ENCODE measurements around the gene PPIL1. TPM values are rescaled to one million over a fixed set of nuclear protein-coding genes. Genes with fewer than 3 reads are reported as not detected.
"Not testable (repeated sequence)": the region's sequence is repeated elsewhere in the genome, so short reads cannot be mapped to it uniquely, and the experiment has no call there.

Gene PPIL1
- total RNA-seq, 4 donors from 2014 or later: 2.2 to 9.3 (median 7.3) TPM

GRCh38 chr6:36893976-36894932 is 19.7 kb upstream of the PPIL1 start:
- H3K4me3 ChIP-seq (ENCODE audit: low read depth, poor library complexity, severe bottlenecking): no peak overlapping the region
- WGBS, 2 donors: 91 to 93% methylated on average over 8 of the region's 8 CpGs
- DNase-seq (ENCODE audit: low spot score in 2 of 2): no peak
- TF ChIP-seq POLR2A (IDR thresholded peaks at IDR 0.05): no peak
- no peak for TF ChIP-seq CTCF (IDR thresholded peaks at IDR 0.05)
- intact Hi-C loops (cut with DNase I; ENCODE audit: low total_unique reads): loop anchor here (10.0 kb wide), 1 partner anchor 311 kb away; no protein-coding TSS in a partner anchor

DNA sequence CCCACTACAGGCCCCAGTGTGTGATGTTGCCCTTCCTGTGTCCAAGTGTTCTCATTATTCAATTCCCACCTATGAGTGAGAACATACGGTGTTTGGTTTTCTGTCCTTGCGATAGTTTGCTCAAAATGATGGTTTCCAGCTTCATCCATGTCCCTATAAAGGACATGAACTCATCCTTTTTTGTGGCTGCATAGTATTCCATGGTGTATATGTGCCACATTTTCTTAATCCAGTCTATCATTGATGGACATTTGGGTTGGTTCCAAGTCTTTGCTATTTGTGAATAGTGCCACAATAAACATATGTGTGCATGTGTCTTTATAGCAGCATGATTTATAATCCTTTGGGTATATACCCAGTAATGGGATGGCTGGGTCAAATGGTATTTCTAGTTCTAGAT is 16.6 kb upstream of the PPIL1 start:
- DNase-seq (ENCODE audit: low spot score in 2 of 2); H3K4me3 ChIP-seq (ENCODE audit: low read depth, poor library complexity, severe bottlenecking): not testable (repeated sequence)
- WGBS, 2 donors: 94 to 98% methylated on average over 2 of the region's 2 CpGs
- intact Hi-C loops (cut with DNase I; ENCODE audit: low total_unique reads): loop anchor here (10.0 kb wide), 1 partner anchor 314 kb away; no protein-coding TSS in a partner anchor

DNA sequence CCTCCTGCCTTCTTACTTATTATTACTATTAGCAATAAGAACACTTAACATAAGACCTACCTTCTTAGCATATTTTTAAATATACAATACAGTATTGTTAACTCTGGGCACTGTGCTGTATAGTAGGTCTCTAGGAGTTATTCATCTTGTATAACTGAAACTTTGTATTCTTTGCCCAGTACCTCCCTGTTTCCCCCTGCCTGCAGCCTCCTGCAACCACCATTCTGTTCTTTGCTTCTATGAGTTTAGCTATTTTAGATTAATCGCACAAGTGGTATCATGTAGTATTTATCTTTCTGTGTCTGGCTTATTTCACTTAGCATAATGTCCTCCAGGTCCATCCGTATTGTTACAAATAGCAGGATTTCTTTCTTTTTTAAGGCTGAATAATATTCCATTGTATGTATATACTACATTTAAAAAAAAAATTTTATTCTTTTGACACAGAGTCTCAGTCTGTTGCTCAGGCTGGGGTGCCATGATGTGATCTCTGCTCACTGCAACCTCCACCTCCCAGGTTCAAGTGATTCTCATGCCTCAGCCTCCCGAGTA is 15.6 kb upstream of the PPIL1 start:
- 93 to 97% methylated on average over 3 of the region's 3 CpGs for WGBS, 2 donors
- H3K4me3 ChIP-seq (ENCODE audit: low read depth, poor library complexity, severe bottlenecking): no peak overlapping the region
- intact Hi-C loops (cut with DNase I; ENCODE audit: low total_unique reads): loop anchor here (10.0 kb wide), 1 partner anchor 315 kb away; no protein-coding TSS in a partner anchor
- TF ChIP-seq POLR2A (IDR thresholded peaks at IDR 0.05): no peak
- TF ChIP-seq CTCF (IDR thresholded peaks at IDR 0.05): no peak
- no peak for DNase-seq (ENCODE audit: low spot score in 2 of 2)

DNA sequence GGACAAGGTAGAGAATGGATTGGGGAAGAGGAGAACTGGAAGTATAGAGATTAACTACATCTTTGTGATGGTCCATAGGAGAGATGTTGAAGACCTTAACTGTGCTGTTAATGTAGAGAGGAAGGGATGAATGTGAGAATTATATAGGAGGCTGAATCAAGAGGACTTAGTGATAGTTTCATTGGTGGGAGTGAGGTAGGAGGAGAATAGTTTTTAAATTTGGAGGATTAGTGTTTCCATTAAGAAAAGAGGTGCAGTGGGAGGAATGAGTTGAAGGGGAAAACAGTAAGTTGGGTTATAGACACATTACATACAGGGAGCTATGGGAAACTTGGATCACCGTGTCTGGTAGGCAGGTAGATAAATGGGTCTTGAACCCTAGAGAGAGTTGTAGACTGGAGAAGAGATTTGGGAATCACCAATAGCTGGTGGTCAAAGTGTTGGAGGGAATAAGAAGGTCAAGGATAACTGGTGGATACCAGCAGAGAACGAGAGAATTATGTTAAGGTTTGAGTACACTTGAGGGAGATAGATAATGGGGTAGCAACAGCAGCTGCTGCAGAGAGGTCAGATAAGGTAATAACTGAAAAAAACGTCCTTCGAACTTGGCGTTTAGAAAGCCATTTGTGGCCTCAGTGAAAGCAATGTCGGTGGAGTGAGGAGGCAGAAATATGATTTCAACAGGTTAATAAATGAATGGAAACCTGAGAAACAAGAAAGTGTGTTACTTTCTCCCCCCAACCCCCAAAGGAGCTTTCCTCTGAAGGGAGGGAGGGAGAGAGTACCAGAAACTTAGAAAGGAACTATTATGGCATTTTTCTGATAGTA is 14.3 kb upstream of the PPIL1 start:
- intact Hi-C loops (cut with DNase I; ENCODE audit: low total_unique reads): no loop called here
- TF ChIP-seq POLR2A (IDR thresholded peaks at IDR 0.05) (no peak), CTCF (IDR thresholded peaks at IDR 0.05) (no peak)
- 66 to 71% methylated on average over 6 of the region's 6 CpGs for WGBS, 2 donors
- DNase-seq (ENCODE audit: low spot score in 2 of 2): no peak
- H3K4me3 ChIP-seq (ENCODE audit: low read depth, poor library complexity, severe bottlenecking): no peak overlapping the region

- TF ChIP-seq CTCF (IDR thresholded peaks at IDR 0.05) (no peak), POLR2A (IDR thresholded peaks at IDR 0.05) (no peak)
- 92 to 94% methylated on average over 7 of the region's 7 CpGs for WGBS, 2 donors
- intact Hi-C loops (cut with DNase I; ENCODE audit: low total_unique reads): no loop called here
- DNase-seq (ENCODE audit: low spot score in 2 of 2): no peak
- no peak overlapping the region for H3K4me3 ChIP-seq (ENCODE audit: low read depth, poor library complexity, severe bottlenecking)
Measured at GRCh38 chr6:36888115-36888643, 13.6 kb upstream of the PPIL1 start.

All from lower leg skin (tissue), 4 donors.